Loucy (cell line): Measurements from ENCODE around the gene PPP3CB.
A peak's percentile ranks its signal among the peaks of the same experiment; 100 is the strongest.

ENCODE experiments used
- H2AFZ ChIP-seq: fragments of 200-600 bp; sonication (generic); 2 replicates; pipeline ENCODE4 v1.6.0; 2016; ENCODE audit warnings: antibody characterized with exemption, mild to moderate bottlenecking, low read length, moderate library complexity
- H3F3A ChIP-seq: fragments of 200-600 bp; 2 replicates; pipeline ENCODE4 v1.6.0; 2016; ENCODE audit warnings: antibody characterized with exemption, low read depth, mild to moderate bottlenecking
- H3K27me3 ChIP-seq: fragments of 200-600 bp; sonication (generic); 2 replicates; pipeline ENCODE4 v1.6.1; 2014; ENCODE audit warnings: low read length, mild to moderate bottlenecking; ENCODE audit not compliant: insufficient read depth, poor library complexity, severe bottlenecking
- H3K36me3 ChIP-seq: fragments of 200-600 bp; sonication (generic); 2 replicates; pipeline ENCODE4 v1.6.1; 2016; ENCODE audit warnings: low read length; ENCODE audit not compliant: insufficient read depth
- H3K4me1 ChIP-seq: fragments of 200-600 bp; sonication (generic); 2 replicates; pipeline ENCODE4 v1.5.1; 2014; ENCODE audit warnings: low read length, mild to moderate bottlenecking; ENCODE audit not compliant: insufficient read depth, poor library complexity, severe bottlenecking
- H3K4me2 ChIP-seq: fragments of 200-600 bp; sonication (generic); 2 replicates; pipeline ENCODE4 v1.6.0; 2014; ENCODE audit warnings: antibody characterized with exemption, low read length, low read depth, mild to moderate bottlenecking; ENCODE audit not compliant: poor library complexity, severe bottlenecking
- H3K4me3 ChIP-seq: fragments of 200-600 bp; sonication (generic); 2 replicates; pipeline ENCODE4 v1.5.1; 2014; ENCODE audit warnings: low read length, mild to moderate bottlenecking, mixed read lengths; ENCODE audit not compliant: poor library complexity, severe bottlenecking
- H3K79me2 ChIP-seq: fragments of 200-600 bp; sonication (generic); 2 replicates; pipeline ENCODE4 v1.6.1; 2014; ENCODE audit warnings: low read length; ENCODE audit not compliant: insufficient read depth
- H3K9ac ChIP-seq: fragments of 200-600 bp; sonication (generic); 2 replicates; pipeline ENCODE4 v1.6.0; 2014; ENCODE audit warnings: mild to moderate bottlenecking, low read depth, low read length, moderate library complexity; ENCODE audit not compliant: poor library complexity, severe bottlenecking
- H3K9me2 ChIP-seq: fragments of 200-600 bp; sonication (generic); replicated peaks from 2 replicates; pipeline ENCODE4 v1.6.1; 2016; ENCODE audit warnings: low read depth, low read length, mixed read lengths
- H3K9me3 ChIP-seq: fragments of 200-600 bp; sonication (generic); 2 replicates; pipeline ENCODE4 v1.6.1; 2014; ENCODE audit warnings: mild to moderate bottlenecking, antibody characterized with exemption, low read length, low read depth; ENCODE audit not compliant: insufficient read depth
- H4K20me1 ChIP-seq: fragments of 200-600 bp; sonication (generic); 2 replicates; pipeline ENCODE4 v1.6.0; 2014; ENCODE audit warnings: antibody characterized with exemption, low read length, mild to moderate bottlenecking; ENCODE audit not compliant: insufficient read depth, poor library complexity, severe bottlenecking
- CTCF ChIP-seq: fragments of 200-600 bp; sonication (generic); conservative IDR thresholded peaks from 2 replicates; pipeline ENCODE4 v1.5.1; 2014; ENCODE audit warnings: mild to moderate bottlenecking, antibody characterized with exemption, low read length
- EZH2phosphoT487 ChIP-seq: fragments of 200-600 bp; IDR thresholded peaks from 2 replicates; pipeline ENCODE4 v1.6.1; 2018; ENCODE audit warnings: antibody characterized with exemption, mild to moderate bottlenecking, moderate library complexity, borderline replicate concordance

PPP3CB gene

DNA sequence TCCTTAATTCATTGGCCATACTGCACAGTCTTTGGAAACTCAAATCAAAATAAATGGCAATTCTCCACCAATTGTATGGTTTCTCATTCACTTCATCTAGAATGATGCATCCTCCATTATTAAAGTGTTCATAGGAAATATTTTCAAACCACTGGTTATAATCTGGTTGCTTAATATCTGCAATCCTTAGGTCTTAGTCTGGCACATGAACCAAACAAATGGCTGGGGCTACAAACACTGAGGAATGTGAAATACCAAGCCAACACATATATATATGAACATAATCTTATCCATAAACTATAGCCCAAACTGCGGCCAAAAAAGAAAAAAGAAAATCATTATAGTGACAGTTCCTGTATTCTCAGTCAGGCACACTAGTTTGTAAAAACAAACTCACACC lies 56.8 kb downstream of the PPP3CB start:
- H3K36me3 ChIP-seq, result peaks cover 7% of the 10 kb centered on the region; the same call in 1 of the 2 replicates
- no peak overlapping the region for H2AFZ ChIP-seq
- H4K20me1 ChIP-seq, result no peaks in the 10 kb centered on the region
- peaks cover 1% of the 10 kb centered on the region for H3K4me1 ChIP-seq
- no peaks in the 10 kb centered on the region for H3K79me2 ChIP-seq
- no peaks in the 10 kb centered on the region for H3K27me3 ChIP-seq
- H3K4me2 ChIP-seq, result no peak overlapping the region
- H3K9me2 ChIP-seq, result no peaks in the 10 kb centered on the region
- H3K9ac ChIP-seq, result no peak overlapping the region
- no peaks in the 10 kb centered on the region for H3F3A ChIP-seq
- TF ChIP-seq EZH2phosphoT487 (no peak), CTCF (no peak)
- H3K9me3 ChIP-seq, result no peaks in the 10 kb centered on the region
- H3K4me3 ChIP-seq, result no peak overlapping the region

DNA sequence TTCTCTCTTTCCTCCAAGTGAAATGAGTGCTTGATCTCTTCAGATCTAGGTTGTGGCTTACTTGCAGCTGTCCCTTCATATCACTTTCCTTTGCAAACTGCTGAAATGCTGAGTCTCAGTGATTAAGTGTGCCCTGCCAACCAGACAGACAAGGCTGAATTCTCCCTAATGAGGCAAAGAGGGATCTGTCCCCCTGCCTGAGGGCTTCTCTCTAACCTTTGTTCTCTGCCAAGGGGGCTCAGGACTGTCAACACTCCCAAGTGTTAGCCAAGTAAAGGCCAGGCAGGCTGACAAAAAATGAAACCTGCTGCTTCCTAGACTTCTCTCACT lies 62.3 kb downstream of the PPP3CB start, which contains the start of gene MSS51:
Gene MSS51, minus strand, starts transcription at position 24 of the 330 bp plus-strand sequence. CDS start 5,277 bp downstream, outside the sequence.
- peaks cover 17% of the 10 kb centered on the region for H3K4me1 ChIP-seq
- H3K9ac ChIP-seq, result peak within 1 kb of the TSS; percentile 51
- H3K4me2 ChIP-seq, result peak within 1 kb of the TSS; percentile 61
- no peaks in the 10 kb centered on the region for H3K9me2 ChIP-seq
- no peaks in the 10 kb centered on the region for H3F3A ChIP-seq
- peak within 1 kb of the TSS; percentile 19 for H3K4me3 ChIP-seq
- no peaks in the 10 kb centered on the region for H3K27me3 ChIP-seq
- H3K79me2 ChIP-seq, result no peaks in the 10 kb centered on the region
- H3K9me3 ChIP-seq, result no peaks in the 10 kb centered on the region
- TF ChIP-seq EZH2phosphoT487 (no peak), CTCF (no peak)
- H3K36me3 ChIP-seq, result peaks cover 7% of the 10 kb centered on the region; the same call in 1 of the 2 replicates
- no peaks in the 10 kb centered on the region for H4K20me1 ChIP-seq
- peak within 1 kb of the TSS; percentile 50; the same call in 1 of the 2 replicates for H2AFZ ChIP-seq

DNA sequence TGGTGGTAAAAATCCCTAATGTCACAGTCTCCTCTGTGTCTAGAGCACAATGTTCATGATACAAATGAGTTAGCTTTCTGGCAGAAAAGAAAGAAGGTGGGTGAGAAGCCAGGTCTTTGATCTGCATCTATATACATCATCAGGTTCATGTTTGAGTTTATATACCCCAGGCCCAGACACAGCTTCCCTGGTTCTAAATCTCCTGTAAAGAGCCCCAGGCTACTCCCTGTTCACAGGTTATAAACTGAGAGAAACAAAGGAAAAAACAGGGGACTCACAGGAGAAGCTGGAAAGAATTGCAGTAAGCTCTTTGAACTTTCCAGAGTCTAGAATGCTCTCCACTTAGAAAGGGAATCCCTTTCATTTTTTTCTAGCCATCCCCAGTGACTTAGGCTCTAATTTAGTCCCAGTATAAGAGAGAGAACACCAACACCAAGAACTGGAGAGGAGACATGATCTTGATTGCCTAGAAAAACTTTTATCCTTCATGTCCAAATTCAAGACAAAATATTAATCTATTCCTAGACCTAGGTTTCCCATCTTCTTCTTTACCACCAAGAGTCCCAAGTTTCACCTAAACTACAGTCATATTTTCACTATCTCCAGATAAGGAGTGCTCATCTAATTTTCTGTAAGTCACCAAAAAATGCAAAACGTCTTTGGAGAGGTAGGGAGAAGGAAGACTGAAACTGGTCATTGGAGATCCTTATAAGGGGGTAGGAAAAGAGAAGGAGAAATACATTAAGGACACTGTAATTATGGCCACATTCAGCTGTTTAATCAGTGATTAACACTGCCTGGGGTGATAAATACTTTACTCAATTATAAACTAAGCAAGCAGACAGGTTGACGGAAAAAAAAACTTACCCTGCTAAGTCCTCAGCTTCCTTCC lies 62.9 kb downstream of the PPP3CB start:
- Histone ChIP-seq H2AFZ (no peak overlapping the region), H3K36me3 (peaks cover 3% of the 10 kb centered on the region; the same call in 1 of the 2 replicates), H3F3A (no peaks in the 10 kb centered on the region), H3K4me2 (peak overlapping the region; percentile 61), H3K27me3 (no peaks in the 10 kb centered on the region), H4K20me1 (no peaks in the 10 kb centered on the region), H3K9ac (peak overlapping the region; percentile 40), H3K79me2 (no peaks in the 10 kb centered on the region), H3K4me1 (peaks cover 17% of the 10 kb centered on the region), H3K9me3 (no peaks in the 10 kb centered on the region), H3K4me3 (peak overlapping the region; percentile 16), H3K9me2 (no peaks in the 10 kb centered on the region)
- no peak for TF ChIP-seq EZH2phosphoT487
- no peak for TF ChIP-seq CTCF
